ENCODE results near the gene SIGLEC12.

SIGLEC12 gene

GRCh38 chr19:51541458-51542357, 40.1 kb upstream of the SIGLEC12 start:
- no peaks in the 10 kb centered on the region for H3K9me3 Mint-ChIP-seq
- no peak overlapping the region for H3K4me3 Mint-ChIP-seq
- ATAC-seq (replicated peaks; ENCODE audit: extremely low read depth, poor library complexity, severe bottlenecking): no peak
- H3K27me3 Mint-ChIP-seq: peaks cover 91% of the 10 kb centered on the region
- H3K36me3 Mint-ChIP-seq (ENCODE audit: insufficient read depth): no peaks in the 10 kb centered on the region
- no peak overlapping the region for H3K27ac Mint-ChIP-seq (ENCODE audit: low read depth)
- DNase-seq (ENCODE audit: low spot score in 2 of 2): no peak
- H3K4me1 Mint-ChIP-seq: no peaks in the 10 kb centered on the region

GRCh38 chr19:51539821-51540366, 38.3 kb upstream of the SIGLEC12 start:
- Mint-ChIP-seq H3K27ac (ENCODE audit: low read depth) (no peak overlapping the region), H3K36me3 (ENCODE audit: insufficient read depth) (no peaks in the 10 kb centered on the region), H3K27me3 (peaks cover 92% of the 10 kb centered on the region), H3K4me3 (no peak overlapping the region), H3K4me1 (no peaks in the 10 kb centered on the region), H3K9me3 (no peaks in the 10 kb centered on the region)
- no peak for ATAC-seq (replicated peaks; ENCODE audit: extremely low read depth, poor library complexity, severe bottlenecking)
- DNase-seq (ENCODE audit: low spot score in 2 of 2): no peak

GRCh38 chr19:51535535-51535934, 33.9 kb upstream of the SIGLEC12 start:
- Mint-ChIP-seq H3K27me3 (peaks cover 93% of the 10 kb centered on the region), H3K9me3 (no peaks in the 10 kb centered on the region), H3K4me1 (no peaks in the 10 kb centered on the region), H3K4me3 (no peak overlapping the region), H3K27ac (ENCODE audit: low read depth) (no peak overlapping the region), H3K36me3 (ENCODE audit: insufficient read depth) (no peaks in the 10 kb centered on the region)
- no peak for ATAC-seq (replicated peaks; ENCODE audit: extremely low read depth, poor library complexity, severe bottlenecking)
- DNase-seq (ENCODE audit: low spot score in 2 of 2): no peak

- DNase-seq (ENCODE audit: low spot score in 2 of 2) (no peak), ATAC-seq (replicated peaks; ENCODE audit: extremely low read depth, poor library complexity, severe bottlenecking) (no peak)
- H3K36me3 Mint-ChIP-seq (ENCODE audit: insufficient read depth): no peaks in the 10 kb centered on the region
- peaks cover 97% of the 10 kb centered on the region for H3K27me3 Mint-ChIP-seq
- no peak within 1 kb of the TSS for H3K4me3 Mint-ChIP-seq
- H3K4me1 Mint-ChIP-seq: no peaks in the 10 kb centered on the region
- no peaks in the 10 kb centered on the region for H3K9me3 Mint-ChIP-seq
- no peak within 1 kb of the TSS for H3K27ac Mint-ChIP-seq (ENCODE audit: low read depth)
These were observed 30.0 kb upstream of the SIGLEC12 start, which contains the start of gene SIGLEC6 for GRCh38 chr19:51531349-51532315. Gene SIGLEC6 (minus strand): TSS chr19:51531670. CDS start chr19:51531648, 22 bp downstream.

- H3K27me3 Mint-ChIP-seq: peaks cover 97% of the 10 kb centered on the region
- DNase-seq (ENCODE audit: low spot score in 2 of 2) (no peak), ATAC-seq (replicated peaks; ENCODE audit: extremely low read depth, poor library complexity, severe bottlenecking) (no peak)
- no peaks in the 10 kb centered on the region for H3K9me3 Mint-ChIP-seq
- no peaks in the 10 kb centered on the region for H3K4me1 Mint-ChIP-seq
- H3K4me3 Mint-ChIP-seq: no peak overlapping the region
- no peaks in the 10 kb centered on the region for H3K36me3 Mint-ChIP-seq (ENCODE audit: insufficient read depth)
- H3K27ac Mint-ChIP-seq (ENCODE audit: low read depth): no peak overlapping the region
These were observed 29.0 kb upstream of the SIGLEC12 start for GRCh38 chr19:51530616-51531015.

GRCh38 chr19:51529301-51529700, 27.7 kb upstream of the SIGLEC12 start:
- ATAC-seq (replicated peaks; ENCODE audit: extremely low read depth, poor library complexity, severe bottlenecking): no peak
- no peak for DNase-seq (ENCODE audit: low spot score in 2 of 2)
- Mint-ChIP-seq H3K36me3 (ENCODE audit: insufficient read depth) (no peaks in the 10 kb centered on the region), H3K4me1 (no peaks in the 10 kb centered on the region), H3K9me3 (no peaks in the 10 kb centered on the region), H3K27me3 (peaks cover 96% of the 10 kb centered on the region), H3K4me3 (no peak overlapping the region), H3K27ac (ENCODE audit: low read depth) (no peak overlapping the region)

- Mint-ChIP-seq H3K36me3 (ENCODE audit: insufficient read depth) (no peaks in the 10 kb centered on the region), H3K4me3 (no peak overlapping the region), H3K27ac (ENCODE audit: low read depth) (no peak overlapping the region), H3K4me1 (no peaks in the 10 kb centered on the region), H3K9me3 (no peaks in the 10 kb centered on the region), H3K27me3 (peaks cover 95% of the 10 kb centered on the region)
- DNase-seq (ENCODE audit: low spot score in 2 of 2) (no peak), ATAC-seq (replicated peaks; ENCODE audit: extremely low read depth, poor library complexity, severe bottlenecking) (no peak)
These were observed 24.1 kb upstream of the SIGLEC12 start for GRCh38 chr19:51525651-51526050.

- H3K27me3 Mint-ChIP-seq: peaks cover 87% of the 10 kb centered on the region
- H3K36me3 Mint-ChIP-seq (ENCODE audit: insufficient read depth): no peaks in the 10 kb centered on the region
- no peaks in the 10 kb centered on the region for H3K9me3 Mint-ChIP-seq
- H3K4me3 Mint-ChIP-seq: no peak overlapping the region
- DNase-seq (ENCODE audit: low spot score in 2 of 2) (no peak), ATAC-seq (replicated peaks; ENCODE audit: extremely low read depth, poor library complexity, severe bottlenecking) (no peak)
- H3K4me1 Mint-ChIP-seq: no peaks in the 10 kb centered on the region
- no peak overlapping the region for H3K27ac Mint-ChIP-seq (ENCODE audit: low read depth)
These were observed 23.2 kb upstream of the SIGLEC12 start for GRCh38 chr19:51524666-51525264.

- ATAC-seq (replicated peaks; ENCODE audit: extremely low read depth, poor library complexity, severe bottlenecking) (no peak), DNase-seq (ENCODE audit: low spot score in 2 of 2) (no peak)
- no peak overlapping the region for H3K4me3 Mint-ChIP-seq
- H3K36me3 Mint-ChIP-seq (ENCODE audit: insufficient read depth): no peaks in the 10 kb centered on the region
- no peaks in the 10 kb centered on the region for H3K9me3 Mint-ChIP-seq
- no peaks in the 10 kb centered on the region for H3K4me1 Mint-ChIP-seq
- peaks cover 83% of the 10 kb centered on the region for H3K27me3 Mint-ChIP-seq
- no peak overlapping the region for H3K27ac Mint-ChIP-seq (ENCODE audit: low read depth)
These were observed 20.2 kb upstream of the SIGLEC12 start for GRCh38 chr19:51521781-51522180.

- no peak overlapping the region for H3K27ac Mint-ChIP-seq (ENCODE audit: low read depth)
- no peaks in the 10 kb centered on the region for H3K36me3 Mint-ChIP-seq (ENCODE audit: insufficient read depth)
- H3K4me3 Mint-ChIP-seq: no peak overlapping the region
- no peak for DNase-seq (ENCODE audit: low spot score in 2 of 2)
- no peaks in the 10 kb centered on the region for H3K4me1 Mint-ChIP-seq
- no peaks in the 10 kb centered on the region for H3K9me3 Mint-ChIP-seq
- no peak for ATAC-seq (replicated peaks; ENCODE audit: extremely low read depth, poor library complexity, severe bottlenecking)
- H3K27me3 Mint-ChIP-seq: peaks cover 82% of the 10 kb centered on the region
These were observed 19.8 kb upstream of the SIGLEC12 start for GRCh38 chr19:51521357-51521756.

- Mint-ChIP-seq H3K27ac (ENCODE audit: low read depth) (no peak overlapping the region), H3K27me3 (peaks cover 76% of the 10 kb centered on the region), H3K9me3 (no peaks in the 10 kb centered on the region), H3K36me3 (ENCODE audit: insufficient read depth) (no peaks in the 10 kb centered on the region), H3K4me3 (no peak overlapping the region), H3K4me1 (no peaks in the 10 kb centered on the region)
- DNase-seq (ENCODE audit: low spot score in 2 of 2) (no peak), ATAC-seq (replicated peaks; ENCODE audit: extremely low read depth, poor library complexity, severe bottlenecking) (no peak)
These were observed 19.1 kb upstream of the SIGLEC12 start for GRCh38 chr19:51520728-51521127.

GRCh38 chr19:51514866-51515481, 13.4 kb upstream of the SIGLEC12 start:
- no peak overlapping the region for H3K4me3 Mint-ChIP-seq
- no peaks in the 10 kb centered on the region for H3K4me1 Mint-ChIP-seq
- no peaks in the 10 kb centered on the region for H3K9me3 Mint-ChIP-seq
- peaks cover 55% of the 10 kb centered on the region for H3K27me3 Mint-ChIP-seq
- H3K27ac Mint-ChIP-seq (ENCODE audit: low read depth): no peak overlapping the region
- peaks cover 2% of the 10 kb centered on the region for H3K36me3 Mint-ChIP-seq (ENCODE audit: insufficient read depth)
- ATAC-seq (replicated peaks; ENCODE audit: extremely low read depth, poor library complexity, severe bottlenecking): no peak
- DNase-seq (ENCODE audit: low spot score in 2 of 2): no peak
